SU-DHL-6 (cell line): ENCODE data around the gene CHST14.

Experiments
- H2AFZ ChIP-seq: fragments of 200-600 bp; sonication (generic); 2 replicates; pipeline ENCODE4 v1.6.1; 2014; ENCODE audit warnings: low read depth, mild to moderate bottlenecking, moderate library complexity, mixed read lengths, antibody characterized with exemption, low read length; ENCODE audit not compliant: severe bottlenecking
- H3F3A ChIP-seq: fragments of 200-600 bp; shearing (Covaris generic); 2 replicates; pipeline ENCODE4 v1.6.0; 2016; ENCODE audit warnings: antibody characterized with exemption, mild to moderate bottlenecking; ENCODE audit not compliant: insufficient read depth
- H3K27ac ChIP-seq: fragments of 200-600 bp; sonication (generic); 2 replicates; pipeline ENCODE4 v1.5.1; 2016; ENCODE audit warnings: low read depth, mild to moderate bottlenecking, low read length, moderate library complexity, mixed read lengths
- H3K27me3 ChIP-seq: fragments of 200-600 bp; sonication (generic), shearing (Covaris generic); 2 replicates; pipeline ENCODE4 v1.6.0; 2014; ENCODE audit warnings: mild to moderate bottlenecking, low read length
- H3K36me3 ChIP-seq: fragments of 200-600 bp; sonication (generic); 2 replicates; pipeline ENCODE4 v1.6.1; 2014; ENCODE audit warnings: mild to moderate bottlenecking, low read length, mixed read lengths
- H3K4me2 ChIP-seq: fragments of 300-600, 200-600 bp; shearing (Covaris generic), sonication (generic); 2 replicates; pipeline ENCODE4 v1.6.0; 2014; ENCODE audit warnings: low read length, low read depth, mild to moderate bottlenecking; ENCODE audit not compliant: poor library complexity, severe bottlenecking
- H3K4me3 ChIP-seq: fragments of 200-600 bp; sonication (generic); 2 replicates; pipeline ENCODE4 v1.5.1; 2014; ENCODE audit warnings: antibody characterized with exemption, low read length, mild to moderate bottlenecking, mixed read lengths; ENCODE audit not compliant: insufficient read depth, poor library complexity, severe bottlenecking
- H3K79me2 ChIP-seq: fragments of 200-600 bp; sonication (generic); 2 replicates; pipeline ENCODE4 v1.6.1; 2014; ENCODE audit warnings: mild to moderate bottlenecking, low read length, moderate library complexity; ENCODE audit not compliant: insufficient read depth
- H3K9ac ChIP-seq: fragments of 200-600 bp; sonication (generic); 2 replicates; pipeline ENCODE4 v1.7.0; 2014; ENCODE audit warnings: mild to moderate bottlenecking, low read length
- H3K9me2 ChIP-seq: fragments of 200-600 bp; sonication (generic); replicated peaks from 2 replicates; pipeline ENCODE4 v1.6.1; 2014; ENCODE audit warnings: low read length; ENCODE audit not compliant: insufficient read depth
- H3K9me3 ChIP-seq: fragments of 200-600 bp; sonication (generic); 2 replicates; pipeline ENCODE4 v1.6.1; 2014; ENCODE audit warnings: low read length, mixed read lengths; ENCODE audit not compliant: insufficient read depth
- H4K20me1 ChIP-seq: fragments of 200-600 bp; sonication (generic); 2 replicates; pipeline ENCODE4 v1.6.1; 2014; ENCODE audit warnings: low read depth, mild to moderate bottlenecking, antibody characterized with exemption, low read length, moderate library complexity, mixed read lengths
- EZH2phosphoT487 ChIP-seq: fragments of 200-600 bp; sonication (generic), shearing (Covaris generic); conservative IDR thresholded peaks from 2 replicates; pipeline ENCODE4 v1.6.1; 2018; ENCODE audit warnings: mild to moderate bottlenecking, antibody characterized with exemption, low read length, moderate library complexity, mixed read lengths
- TF ChIP-seq, protein P1 (sequence below): fragments of 200-600 bp; sonication (generic); IDR thresholded peaks from one replicate; pipeline ENCODE4 v1.5.1; 2017; ENCODE audit warnings: antibody characterized with exemption, mild to moderate bottlenecking, low read length, moderate library complexity; ENCODE audit not compliant: insufficient read depth, poor library complexity, severe bottlenecking

CHST14 gene

GRCh38 chr15:40471105-40471807, 472 bp downstream of the CHST14 start:
- H3K9ac ChIP-seq: peak overlapping the region; percentile 66
- no peaks in the 10 kb centered on the region for H3K9me3 ChIP-seq
- no peaks in the 10 kb centered on the region for H4K20me1 ChIP-seq
- peak overlapping the region; percentile 50 for H3K4me2 ChIP-seq
- TF ChIP-seq, protein P1, sequence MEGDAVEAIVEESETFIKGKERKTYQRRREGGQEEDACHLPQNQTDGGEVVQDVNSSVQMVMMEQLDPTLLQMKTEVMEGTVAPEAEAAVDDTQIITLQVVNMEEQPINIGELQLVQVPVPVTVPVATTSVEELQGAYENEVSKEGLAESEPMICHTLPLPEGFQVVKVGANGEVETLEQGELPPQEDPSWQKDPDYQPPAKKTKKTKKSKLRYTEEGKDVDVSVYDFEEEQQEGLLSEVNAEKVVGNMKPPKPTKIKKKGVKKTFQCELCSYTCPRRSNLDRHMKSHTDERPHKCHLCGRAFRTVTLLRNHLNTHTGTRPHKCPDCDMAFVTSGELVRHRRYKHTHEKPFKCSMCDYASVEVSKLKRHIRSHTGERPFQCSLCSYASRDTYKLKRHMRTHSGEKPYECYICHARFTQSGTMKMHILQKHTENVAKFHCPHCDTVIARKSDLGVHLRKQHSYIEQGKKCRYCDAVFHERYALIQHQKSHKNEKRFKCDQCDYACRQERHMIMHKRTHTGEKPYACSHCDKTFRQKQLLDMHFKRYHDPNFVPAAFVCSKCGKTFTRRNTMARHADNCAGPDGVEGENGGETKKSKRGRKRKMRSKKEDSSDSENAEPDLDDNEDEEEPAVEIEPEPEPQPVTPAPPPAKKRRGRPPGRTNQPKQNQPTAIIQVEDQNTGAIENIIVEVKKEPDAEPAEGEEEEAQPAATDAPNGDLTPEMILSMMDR: no peak
- TF ChIP-seq EZH2phosphoT487: no peak
- H3K9me2 ChIP-seq: no peaks in the 10 kb centered on the region
- no peaks in the 10 kb centered on the region for H3K36me3 ChIP-seq
- H3K4me3 ChIP-seq: peak overlapping the region; percentile 55
- no peaks in the 10 kb centered on the region for H3K79me2 ChIP-seq
- peaks cover 19% of the 10 kb centered on the region for H3F3A ChIP-seq
- H3K27ac ChIP-seq: no peak overlapping the region
- no peaks in the 10 kb centered on the region for H3K27me3 ChIP-seq
- H2AFZ ChIP-seq: peak overlapping the region; percentile 88

DNA sequence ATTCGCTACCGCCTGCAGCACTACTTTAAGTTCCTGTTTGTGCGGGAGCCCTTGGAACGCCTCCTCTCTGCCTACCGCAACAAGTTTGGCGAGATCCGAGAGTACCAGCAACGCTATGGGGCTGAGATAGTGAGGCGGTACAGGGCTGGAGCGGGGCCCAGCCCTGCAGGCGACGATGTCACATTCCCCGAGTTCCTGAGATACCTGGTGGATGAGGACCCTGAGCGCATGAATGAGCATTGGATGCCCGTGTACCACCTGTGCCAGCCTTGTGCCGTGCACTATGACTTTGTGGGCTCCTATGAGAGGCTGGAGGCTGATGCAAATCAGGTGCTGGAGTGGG, 995 bp downstream of the CHST14 start:
- no peaks in the 10 kb centered on the region for H4K20me1 ChIP-seq
- H2AFZ ChIP-seq: peak overlapping the region; percentile 88
- no peaks in the 10 kb centered on the region for H3K9me2 ChIP-seq
- no peak overlapping the region for H3K27ac ChIP-seq
- H3K9me3 ChIP-seq: no peaks in the 10 kb centered on the region
- H3K9ac ChIP-seq: peak overlapping the region; percentile 66
- peaks cover 19% of the 10 kb centered on the region for H3F3A ChIP-seq
- peak overlapping the region; percentile 55 for H3K4me3 ChIP-seq
- H3K27me3 ChIP-seq: no peaks in the 10 kb centered on the region
- H3K79me2 ChIP-seq: no peaks in the 10 kb centered on the region
- H3K36me3 ChIP-seq: no peaks in the 10 kb centered on the region
- no peak for TF ChIP-seq EZH2phosphoT487
- TF ChIP-seq, protein P1: no peak
- peak overlapping the region; percentile 50 for H3K4me2 ChIP-seq

DNA sequence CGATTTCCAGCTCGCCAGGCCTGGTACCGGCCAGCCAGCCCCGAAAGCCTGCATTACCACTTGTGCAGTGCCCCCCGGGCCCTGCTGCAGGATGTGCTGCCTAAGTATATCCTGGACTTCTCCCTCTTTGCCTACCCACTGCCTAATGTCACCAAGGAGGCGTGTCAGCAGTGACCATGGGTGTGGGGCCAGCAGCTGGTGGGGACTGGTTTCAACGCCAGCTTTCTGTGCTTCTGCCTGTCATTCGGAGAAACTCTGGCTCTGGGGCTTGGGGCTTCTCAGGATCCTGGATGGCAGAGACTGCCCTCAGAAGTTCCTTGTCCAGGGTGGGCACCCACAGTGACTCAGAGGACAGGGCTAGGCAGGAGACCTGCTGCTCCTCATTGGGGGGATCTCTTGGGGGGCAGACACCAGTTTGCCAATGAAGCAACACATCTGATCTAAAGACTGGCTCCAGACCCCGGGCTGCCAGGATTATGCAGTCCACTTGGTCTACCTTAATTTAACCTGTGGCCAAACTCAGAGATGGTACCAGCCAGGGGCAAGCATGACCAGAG, 1.5 kb downstream of the CHST14 start:
- no peaks in the 10 kb centered on the region for H3K27me3 ChIP-seq
- H3K36me3 ChIP-seq: no peaks in the 10 kb centered on the region
- H3K79me2 ChIP-seq: no peaks in the 10 kb centered on the region
- H2AFZ ChIP-seq: no peak overlapping the region
- H3K9me3 ChIP-seq: no peaks in the 10 kb centered on the region
- H3F3A ChIP-seq: peaks cover 19% of the 10 kb centered on the region
- no peaks in the 10 kb centered on the region for H4K20me1 ChIP-seq
- no peak for TF ChIP-seq EZH2phosphoT487
- TF ChIP-seq, protein P1: no peak
- H3K4me3 ChIP-seq: no peak overlapping the region
- no peak overlapping the region for H3K27ac ChIP-seq
- H3K9me2 ChIP-seq: no peaks in the 10 kb centered on the region
- peak overlapping the region; percentile 50 for H3K4me2 ChIP-seq
- H3K9ac ChIP-seq: no peak overlapping the region
